Activated CD8-positive, alpha-beta memory T cell treated with anti-CD3 and anti-CD28 coated beads, Interleukin-2, amount 50 U/mL, for 4 hours (primary cell): ENCODE measurements around the gene METTL26.
"Not testable (repeated sequence)": the region's sequence is repeated elsewhere in the genome, so short reads cannot be mapped to it uniquely, and the experiment has no call there.

Experiments used
- DNase-seq: peaks from one replicate; pipeline ENCODE4 v3.0.0-alpha.2; 2020

The METTL26 gene

GRCh38 chr16:624526-625070 lies 11.5 kb downstream of the METTL26 start:
- DNase-seq, result no peak

- DNase-seq, result no peak
Measured at GRCh38 chr16:622920-623280, 13.2 kb downstream of the METTL26 start.

GRCh38 chr16:621526-622105 lies 14.5 kb downstream of the METTL26 start:
- no peak for DNase-seq

- DNase-seq, result no peak
Measured at GRCh38 chr16:620700-621525, 15.2 kb downstream of the METTL26 start.

- DNase-seq, result no peak
Measured at GRCh38 chr16:619476-620100, 16.5 kb downstream of the METTL26 start.

- no peak for DNase-seq
Measured at GRCh38 chr16:617855-618254, 18.2 kb downstream of the METTL26 start.

- no peak for DNase-seq
Measured at GRCh38 chr16:616733-617586, 19.1 kb downstream of the METTL26 start.

- DNase-seq, result no peak
Measured at GRCh38 chr16:615122-615521, 21.0 kb downstream of the METTL26 start.

GRCh38 chr16:610513-611381 lies 25.4 kb downstream of the METTL26 start:
- peak; percentile 67 for DNase-seq

GRCh38 chr16:609984-610383 lies 26.1 kb downstream of the METTL26 start:
- no peak for DNase-seq

- DNase-seq, result no peak
Measured at GRCh38 chr16:609316-609715, 26.8 kb downstream of the METTL26 start.

GRCh38 chr16:608019-608418 lies 28.1 kb downstream of the METTL26 start:
- DNase-seq, result no peak

GRCh38 chr16:606656-607307 lies 29.3 kb downstream of the METTL26 start:
- no peak for DNase-seq

- DNase-seq, result no peak
Measured at GRCh38 chr16:603933-604332, 32.2 kb downstream of the METTL26 start.

GRCh38 chr16:600781-601180 lies 35.3 kb downstream of the METTL26 start:
- DNase-seq, result no peak

- no peak for DNase-seq
Measured at GRCh38 chr16:598823-599739, 37.0 kb downstream of the METTL26 start.

- not testable (repeated sequence) for DNase-seq
Measured at GRCh38 chr16:597655-598054, 38.5 kb downstream of the METTL26 start.

- DNase-seq, result no peak
Measured at GRCh38 chr16:596736-597060, 39.4 kb downstream of the METTL26 start.

- no peak for DNase-seq
Measured at GRCh38 chr16:595942-596735, 40.0 kb downstream of the METTL26 start.
